Trophoblast cell (in vitro differentiated cells and primary cell): ENCODE data around the gene ZBTB7C.

ENCODE experiments used
- DNase-seq, 2 donors: peaks; one replicate each; pipeline ENCODE4 v3.0.0-alpha.2; 2016
- H2AFZ ChIP-seq: 2 replicates; pipeline ENCODE4 v1.6.1; 2013; ENCODE audit warnings: low read length, moderate library complexity, mild to moderate bottlenecking; ENCODE audit not compliant: insufficient read depth, poor library complexity
- H2AK5ac ChIP-seq: 2 replicates; pipeline ENCODE4 v1.6.1; 2013; ENCODE audit warnings: mild to moderate bottlenecking, low read length
- H2BK120ac ChIP-seq: 2 replicates; pipeline ENCODE4 v1.6.1; 2013; ENCODE audit warnings: low read length, mild to moderate bottlenecking, moderate library complexity; ENCODE audit not compliant: insufficient read depth, poor library complexity
- H2BK12ac ChIP-seq: 2 replicates; pipeline ENCODE4 v1.6.1; 2013; ENCODE audit warnings: mild to moderate bottlenecking, low read length, moderate library complexity
- H2BK5ac ChIP-seq: 2 replicates; pipeline ENCODE4 v1.6.1; 2013; ENCODE audit warnings: low read length, low read depth, moderate library complexity, mild to moderate bottlenecking; ENCODE audit not compliant: poor library complexity
- H3K14ac ChIP-seq: 2 replicates; pipeline ENCODE4 v1.6.1; 2013; ENCODE audit warnings: mild to moderate bottlenecking, low read length
- H3K18ac ChIP-seq: 2 replicates; pipeline ENCODE4 v1.6.1; 2013; ENCODE audit warnings: mild to moderate bottlenecking, low read length
- H3K23ac ChIP-seq: 2 replicates; pipeline ENCODE4 v1.6.1; 2013; ENCODE audit warnings: low read length
- H3K27ac ChIP-seq: 2 replicates; pipeline ENCODE4 v1.5.1; 2013; ENCODE audit warnings: low read depth, mild to moderate bottlenecking, inconsistent platforms, low read length, moderate library complexity
- H3K27me3 ChIP-seq: 2 replicates; pipeline ENCODE4 v1.6.1; 2013; ENCODE audit warnings: inconsistent platforms, mild to moderate bottlenecking, low read length, moderate library complexity; ENCODE audit not compliant: insufficient read depth
- H3K36me3 ChIP-seq, 2 experiments: 1 replicate in 1 of 2; 2 replicates in 1 of 2; pipeline ENCODE4 v1.6.1; 2013; ENCODE audit warnings: low read length in 2 of 2, mild to moderate bottlenecking in 2 of 2, moderate library complexity in 1 of 2; ENCODE audit not compliant: insufficient read depth in 2 of 2, control insufficient read depth in 1 of 2
- H3K4ac ChIP-seq: 2 replicates; pipeline ENCODE4 v1.6.1; 2013; ENCODE audit warnings: low read depth, mild to moderate bottlenecking, low read length, moderate library complexity
- H3K4me1 ChIP-seq, 2 experiments: 1 replicate in 1 of 2; 2 replicates in 1 of 2; pipeline ENCODE4 v1.6.1; 2013; ENCODE audit warnings: low read length in 2 of 2, mild to moderate bottlenecking in 2 of 2, moderate library complexity in 1 of 2; ENCODE audit not compliant: insufficient read depth in 2 of 2, control insufficient read depth in 1 of 2
- H3K4me2 ChIP-seq: 2 replicates; pipeline ENCODE4 v1.6.1; 2013; ENCODE audit warnings: inconsistent platforms, mild to moderate bottlenecking, low read length, moderate library complexity
- H3K4me3 ChIP-seq: 2 replicates; pipeline ENCODE4 v1.5.1; 2013; ENCODE audit warnings: mild to moderate bottlenecking, low read depth, low read length, inconsistent platforms
- H3K79me1 ChIP-seq: one replicate; pipeline ENCODE4 v1.6.1; 2013; ENCODE audit warnings: low read length
- H3K79me2 ChIP-seq: 2 replicates; pipeline ENCODE4 v1.6.1; 2013; ENCODE audit warnings: low read length, mild to moderate bottlenecking; ENCODE audit not compliant: control insufficient read depth, insufficient read depth, poor library complexity
- H3K9ac ChIP-seq: 2 replicates; pipeline ENCODE4 v1.6.1; 2013; ENCODE audit warnings: mild to moderate bottlenecking, low read length
- H3K9me3 ChIP-seq: 2 replicates; pipeline ENCODE4 v1.6.1; 2013; ENCODE audit warnings: low read depth, mild to moderate bottlenecking, control low read depth, inconsistent platforms, low read length; ENCODE audit not compliant: insufficient read depth
- H4K12ac ChIP-seq: 2 replicates; pipeline ENCODE4 v1.6.1; 2013; ENCODE audit warnings: low read depth, mild to moderate bottlenecking, low read length, moderate library complexity
- H4K8ac ChIP-seq: 2 replicates; pipeline ENCODE4 v1.6.1; 2013; ENCODE audit warnings: low read depth, mild to moderate bottlenecking, low read length, moderate library complexity
- H4K91ac ChIP-seq: one replicate; pipeline ENCODE4 v1.6.1; 2013; ENCODE audit warnings: low read depth, mild to moderate bottlenecking, low read length, moderate library complexity
- WGBS: extraction: QIAGEN DNeasy Blood & Tissue Kit; methylation state at CpG from one replicate; pipeline ENCODE4 v1.1.7; 2013; ENCODE audit warnings: missing lambda C conversion rate; ENCODE audit not compliant: insufficient read length, insufficient coverage; ENCODE audit errors: extremely low coverage; 5-methylcytosine and 5-hydroxymethylcytosine counted together

Gene ZBTB7C

GRCh38 chr18:48190994-48191393, 218.2 kb downstream of the ZBTB7C start:
- no CpG with 5 or more reads among the region's 7 CpGs for WGBS

DNA sequence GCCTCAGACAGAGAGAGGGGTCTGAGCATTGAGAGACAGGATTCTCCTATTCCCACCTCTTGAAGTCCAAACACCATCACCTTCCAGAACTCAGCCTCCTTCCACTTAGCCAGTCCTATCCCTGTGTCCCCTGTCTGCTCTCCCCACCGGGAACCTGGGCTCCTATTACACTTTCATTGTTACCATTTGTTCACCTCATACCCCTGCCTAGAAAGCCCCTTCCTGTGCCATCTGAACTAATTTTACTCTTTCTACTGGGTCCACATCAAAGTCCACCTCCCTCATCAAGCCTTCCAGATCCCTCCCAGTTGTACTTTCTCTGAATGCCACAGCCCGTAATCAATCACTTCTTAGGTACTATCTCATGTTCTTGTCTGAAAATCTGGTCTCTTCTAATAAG, 220.6 kb downstream of the ZBTB7C start:
- Histone ChIP-seq H3K27me3 (no peaks in the 10 kb centered on the region), H3K36me3 (no peaks in the 10 kb centered on the region), H3K79me2 (no peaks in the 10 kb centered on the region), H2AK5ac (no peak overlapping the region), H3K14ac (no peak overlapping the region), H2BK12ac (no peak overlapping the region), H3K4me3 (no peak overlapping the region), H2BK5ac (no peak overlapping the region), H4K12ac (no peak overlapping the region), H3K18ac (no peak overlapping the region), H3K9ac (no peak overlapping the region), H4K91ac (no peak overlapping the region), H3K4ac (no peak overlapping the region), H3K4me1 (no peaks in the 10 kb centered on the region), H3K79me1 (no peaks in the 10 kb centered on the region), H3K23ac (no peak overlapping the region), H4K8ac (no peak overlapping the region), H2BK120ac (no peak overlapping the region), H3K27ac (no peak overlapping the region), H3K9me3 (no peaks in the 10 kb centered on the region), H2AFZ (no peak overlapping the region), H3K4me2 (no peak overlapping the region)
- no CpG with 5 or more reads among the region's 2 CpGs for WGBS
- no peak for DNase-seq

More at GRCh38 chr18:48190994-48191393, 218.2 kb downstream of the ZBTB7C start:
- H3K4me1 ChIP-seq = no peaks in the 10 kb centered on the region
- no peak overlapping the region for H3K4ac ChIP-seq
- H4K12ac ChIP-seq = no peak overlapping the region
- H3K9ac ChIP-seq = no peak overlapping the region
- H3K18ac ChIP-seq = no peak overlapping the region
- no peaks in the 10 kb centered on the region for H3K79me1 ChIP-seq
- H3K79me2 ChIP-seq = no peaks in the 10 kb centered on the region
- H3K36me3 ChIP-seq = no peaks in the 10 kb centered on the region
- no peak overlapping the region for H3K4me2 ChIP-seq
- no peak overlapping the region for H3K4me3 ChIP-seq
- H3K27me3 ChIP-seq = no peaks in the 10 kb centered on the region
- no peak overlapping the region for H2BK5ac ChIP-seq
- H3K9me3 ChIP-seq = no peaks in the 10 kb centered on the region
- no peak overlapping the region for H4K8ac ChIP-seq
- no peak overlapping the region for H3K27ac ChIP-seq
- no peak overlapping the region for H2AK5ac ChIP-seq
- no peak overlapping the region for H3K14ac ChIP-seq
- H4K91ac ChIP-seq = no peak overlapping the region
- no peak overlapping the region for H2BK120ac ChIP-seq
- no peak overlapping the region for H2AFZ ChIP-seq
- H3K23ac ChIP-seq = no peak overlapping the region
- no peak overlapping the region for H2BK12ac ChIP-seq
- no peak for DNase-seq

DNA sequence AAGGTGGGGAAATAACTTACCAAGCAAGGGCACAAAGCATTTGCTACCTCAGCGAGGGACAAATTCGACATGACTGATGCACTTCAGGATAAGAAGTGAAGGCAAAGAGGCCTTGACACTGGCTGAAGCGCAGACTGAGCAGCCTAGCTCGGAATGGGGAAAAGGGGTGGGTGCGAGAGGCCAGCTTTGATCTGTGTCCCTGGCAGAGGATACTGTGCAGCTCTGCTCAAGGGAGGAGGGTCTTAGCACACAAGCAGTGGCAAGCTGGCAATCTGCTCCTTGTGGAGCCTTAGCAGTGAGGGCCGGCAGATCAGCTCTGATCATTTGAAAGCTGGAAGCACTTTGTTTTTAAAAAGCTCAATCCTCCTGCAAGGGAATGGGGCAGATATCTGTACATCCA, 222.3 kb downstream of the ZBTB7C start:
- Histone ChIP-seq H3K4me1 (no peaks in the 10 kb centered on the region), H3K9me3 (no peaks in the 10 kb centered on the region), H3K79me2 (no peaks in the 10 kb centered on the region), H4K8ac (no peak overlapping the region), H2BK5ac (no peak overlapping the region), H2AK5ac (no peak overlapping the region), H4K12ac (no peak overlapping the region), H2BK120ac (no peak overlapping the region), H4K91ac (no peak overlapping the region), H3K4me2 (no peak overlapping the region), H2BK12ac (no peak overlapping the region), H3K9ac (no peak overlapping the region), H3K27ac (no peak overlapping the region), H3K18ac (no peak overlapping the region), H3K36me3 (no peaks in the 10 kb centered on the region), H3K27me3 (no peaks in the 10 kb centered on the region), H3K23ac (no peak overlapping the region), H3K14ac (no peak overlapping the region), H3K4me3 (no peak overlapping the region), H3K4ac (no peak overlapping the region), H2AFZ (no peak overlapping the region), H3K79me1 (no peaks in the 10 kb centered on the region)
- no peak for DNase-seq
- no CpG with 5 or more reads among the region's 6 CpGs for WGBS

DNA sequence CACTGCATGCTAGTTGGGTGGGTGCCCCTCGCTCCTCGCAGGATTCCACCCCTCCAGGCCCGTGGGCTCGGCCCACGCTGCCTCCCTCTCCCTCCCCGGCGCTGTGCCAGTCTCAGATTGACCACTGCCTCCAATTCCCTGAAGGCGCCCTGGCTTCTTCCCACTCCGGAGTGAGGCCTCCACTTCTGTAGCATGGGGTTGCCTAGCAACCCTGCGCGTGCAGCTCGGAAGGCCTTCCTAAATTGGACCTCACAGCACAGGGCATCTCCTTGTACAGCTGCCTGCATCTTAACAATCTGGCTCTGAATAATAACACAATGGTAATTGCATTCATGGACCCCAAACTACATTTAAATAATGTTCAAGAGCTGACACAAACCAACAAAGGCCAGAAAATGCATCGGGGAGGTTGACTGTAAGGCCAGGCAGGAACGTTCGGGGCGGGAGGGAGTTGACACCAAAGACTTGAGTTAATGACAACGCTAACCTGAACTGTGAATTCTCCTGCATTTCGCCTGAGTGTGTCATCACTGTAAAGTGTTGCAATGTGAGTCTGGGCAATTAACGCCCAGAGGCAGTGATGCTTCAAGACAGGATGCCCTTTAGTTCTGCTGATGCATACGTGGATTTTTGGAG, 222.9 kb downstream of the ZBTB7C start:
- Histone ChIP-seq H3K4me1 (no peaks in the 10 kb centered on the region), H2BK120ac (no peak overlapping the region), H3K18ac (no peak overlapping the region), H3K23ac (no peak overlapping the region), H3K9ac (no peak overlapping the region), H3K36me3 (no peaks in the 10 kb centered on the region), H2AK5ac (no peak overlapping the region), H2BK5ac (no peak overlapping the region), H2AFZ (no peak overlapping the region), H3K14ac (no peak overlapping the region), H4K8ac (no peak overlapping the region), H4K12ac (no peak overlapping the region), H3K79me2 (no peaks in the 10 kb centered on the region), H3K27ac (no peak overlapping the region), H3K4me2 (no peak overlapping the region), H3K4me3 (no peak overlapping the region), H3K27me3 (no peaks in the 10 kb centered on the region), H4K91ac (no peak overlapping the region), H3K4ac (no peak overlapping the region), H3K79me1 (no peaks in the 10 kb centered on the region), H3K9me3 (no peaks in the 10 kb centered on the region), H2BK12ac (no peak overlapping the region)
- no CpG with 5 or more reads among the region's 20 CpGs for WGBS
- peak; percentile 66 to 85 for DNase-seq
